NCI-H2029 treated with DMSO at 0.1 percent for 48 hours (cell line): ENCODE measurements around the gene FOXI1.

Source experiments
- DNase-seq: peaks from one replicate; lab custom pipeline; 2025; lab: John Stamatoyannopoulos, UW

Gene FOXI1

DNA sequence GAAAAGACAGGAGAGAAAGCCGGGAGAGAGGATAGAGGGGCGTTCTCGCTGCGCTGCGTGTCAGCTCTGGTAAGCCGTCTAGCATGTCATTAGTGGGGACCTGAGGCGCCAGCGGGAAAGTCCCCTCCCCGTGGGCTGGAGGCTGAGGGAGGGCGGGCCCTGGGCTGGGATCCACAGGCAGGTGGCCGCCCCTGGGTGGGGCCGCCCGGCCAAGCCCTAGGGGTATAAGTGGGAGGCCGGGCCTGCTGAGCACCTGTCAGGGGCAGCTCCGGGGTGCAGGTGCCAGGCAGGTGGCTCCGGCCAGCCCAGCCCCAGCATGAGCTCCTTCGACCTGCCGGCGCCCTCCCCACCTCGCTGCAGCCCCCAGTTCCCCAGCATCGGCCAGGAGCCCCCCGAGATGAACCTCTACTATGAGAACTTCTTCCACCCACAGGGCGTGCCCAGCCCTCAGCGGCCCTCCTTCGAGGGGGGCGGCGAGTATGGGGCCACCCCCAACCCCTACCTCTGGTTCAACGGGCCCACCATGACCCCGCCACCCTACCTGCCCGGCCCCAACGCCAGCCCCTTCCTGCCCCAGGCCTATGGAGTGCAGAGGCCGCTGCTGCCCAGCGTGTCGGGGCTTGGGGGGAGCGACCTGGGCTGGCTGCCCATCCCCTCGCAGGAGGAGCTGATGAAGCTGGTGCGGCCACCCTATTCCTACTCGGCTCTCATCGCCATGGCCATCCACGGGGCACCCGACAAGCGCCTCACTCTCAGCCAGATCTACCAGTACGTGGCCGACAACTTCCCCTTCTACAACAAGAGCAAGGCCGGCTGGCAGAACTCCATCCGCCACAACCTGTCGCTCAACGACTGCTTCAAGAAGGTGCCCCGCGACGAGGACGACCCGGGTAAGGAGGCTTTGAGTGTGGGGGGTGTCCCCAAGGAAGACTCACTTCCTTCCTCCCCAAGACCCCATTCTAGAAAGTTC is at the start of gene FOXI1:
TSS of gene FOXI1 (plus strand) at position 256 of the 970 bp plus-strand sequence. CDS start at position 317, 61 bp downstream.
- DNase-seq, result no peak

DNA sequence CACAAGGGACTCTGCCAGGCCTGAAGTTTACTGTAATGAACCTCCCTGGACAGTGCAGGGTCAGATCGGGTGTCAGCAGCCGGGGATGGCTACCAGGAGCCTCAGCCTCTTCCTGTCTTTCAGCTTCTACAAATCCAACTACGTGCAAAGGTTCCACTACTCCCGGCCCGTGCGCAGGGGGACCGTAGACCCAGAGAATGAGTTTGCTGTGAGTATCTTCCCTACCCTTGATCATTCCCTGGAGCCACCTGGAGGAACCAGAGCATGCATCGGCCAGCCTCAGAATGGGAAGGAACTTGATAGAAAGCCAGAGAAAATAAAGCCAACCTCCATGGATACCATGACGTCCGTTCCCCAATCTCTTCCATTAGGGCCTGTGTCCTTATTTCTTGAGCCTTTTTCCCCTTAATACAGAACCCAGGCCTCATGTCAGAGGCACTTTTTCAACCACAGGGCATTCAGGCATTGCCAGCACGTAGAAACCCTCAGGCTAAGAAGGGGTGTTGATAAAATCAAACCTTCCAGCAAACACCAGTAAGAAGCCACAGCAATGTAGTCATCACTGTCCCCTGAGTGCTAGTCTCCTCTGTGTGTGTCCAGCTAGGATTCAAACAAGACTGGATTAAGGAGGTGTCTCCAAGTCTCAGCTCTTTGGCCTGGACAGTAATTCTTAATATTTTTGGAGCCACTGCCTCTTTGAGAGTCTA is 49.0 kb upstream of the FOXI1 start:
- no peak for DNase-seq

GRCh38 chr5:170057311-170057710 is 48.4 kb upstream of the FOXI1 start:
- no peak for DNase-seq

DNA sequence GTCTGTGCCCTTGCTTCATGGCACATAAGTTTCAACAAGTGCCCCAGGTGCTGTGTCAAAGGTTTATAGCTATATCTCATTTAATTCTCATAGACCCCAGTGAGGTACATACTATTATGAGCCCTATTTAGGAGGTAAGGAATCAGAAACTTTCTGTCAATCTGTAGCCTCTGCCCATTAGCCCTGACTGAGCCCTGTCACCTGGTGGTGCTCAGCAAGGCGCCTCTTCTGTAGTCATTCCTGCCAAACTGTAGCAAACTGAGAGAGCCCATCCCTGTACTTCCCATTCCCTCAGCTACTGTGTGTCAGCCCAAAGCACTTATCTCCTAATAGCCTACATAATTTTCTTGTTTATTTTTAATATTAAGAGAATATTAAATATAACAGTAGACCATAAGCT is 46.5 kb upstream of the FOXI1 start:
- no peak for DNase-seq

- no peak for DNase-seq
These were observed 38.5 kb upstream of the FOXI1 start for GRCh38 chr5:170067152-170067551.

GRCh38 chr5:170067574-170068170 is 38.0 kb upstream of the FOXI1 start:
- DNase-seq, result no peak

GRCh38 chr5:170069512-170069911 is 36.2 kb upstream of the FOXI1 start:
- DNase-seq, result no peak

GRCh38 chr5:170070556-170071412 is 34.9 kb upstream of the FOXI1 start:
- DNase-seq, result no peak

DNA sequence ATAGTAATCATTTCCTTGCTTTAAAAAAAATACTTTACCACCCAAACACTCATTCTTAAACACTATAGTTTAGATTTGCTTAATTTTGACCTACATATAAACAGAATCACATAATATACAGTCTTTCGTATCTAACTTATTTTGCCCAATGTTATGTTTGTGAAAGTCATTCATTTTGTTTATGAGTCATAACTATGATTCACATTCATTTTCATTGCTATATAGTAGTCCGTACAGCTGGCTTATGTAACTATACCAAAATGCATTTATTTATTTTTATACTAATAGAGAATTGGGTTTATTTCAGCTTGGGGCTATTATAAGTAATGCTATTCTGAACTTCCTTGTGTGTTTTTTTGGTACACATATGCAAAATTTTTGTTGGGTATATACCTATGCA is 33.9 kb upstream of the FOXI1 start:
- no peak for DNase-seq

DNA sequence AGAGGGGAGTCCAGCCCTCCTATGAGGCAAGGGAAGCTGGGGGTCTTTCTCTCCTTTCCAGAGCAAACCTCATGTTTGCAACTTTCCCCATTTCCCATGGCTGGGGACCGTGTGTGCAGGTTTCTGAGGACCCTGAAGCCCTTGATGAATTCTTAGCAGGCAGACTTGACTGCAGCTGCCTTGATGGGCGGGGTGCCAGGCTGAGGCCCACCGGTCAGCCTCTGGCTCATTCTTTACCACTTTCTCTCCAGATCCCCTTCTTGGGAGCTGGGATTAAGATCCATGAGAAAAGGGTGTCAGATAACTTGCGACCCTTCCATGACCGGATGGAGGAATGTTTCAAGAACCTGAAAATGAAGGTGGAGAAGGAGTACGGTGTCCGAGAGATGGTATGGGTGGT is 30.0 kb upstream of the FOXI1 start:
- no peak for DNase-seq

DNA sequence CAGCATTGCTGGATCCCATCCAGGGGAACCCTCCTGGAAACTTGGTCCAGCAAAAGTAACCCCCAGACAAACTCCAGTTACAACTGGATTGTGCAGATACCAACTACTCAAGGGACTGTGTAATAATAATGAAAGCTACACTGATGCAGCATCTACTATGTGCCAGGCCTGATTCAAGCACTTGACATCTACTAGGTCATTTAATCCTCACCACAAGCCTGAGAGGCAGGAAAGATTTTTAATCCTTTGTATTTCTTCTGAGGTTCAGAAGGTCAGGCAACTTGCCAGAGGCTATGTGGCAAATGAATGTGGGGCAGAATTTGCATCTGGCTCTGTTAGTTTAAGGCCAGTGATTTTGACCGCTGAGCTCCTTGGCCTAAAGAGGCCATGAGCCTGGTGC is 29.5 kb upstream of the FOXI1 start:
- no peak for DNase-seq

- DNase-seq, result no peak
These were observed 29.0 kb upstream of the FOXI1 start for GRCh38 chr5:170076739-170077138.

- DNase-seq, result no peak
These were observed 28.2 kb upstream of the FOXI1 start for GRCh38 chr5:170077526-170077925.

- no peak for DNase-seq
These were observed 27.2 kb upstream of the FOXI1 start for GRCh38 chr5:170078458-170078857.

GRCh38 chr5:170078931-170079330 is 26.8 kb upstream of the FOXI1 start:
- DNase-seq, result no peak

- no peak for DNase-seq
These were observed 25.5 kb upstream of the FOXI1 start for GRCh38 chr5:170080217-170080616.

GRCh38 chr5:170080786-170081445 is 24.8 kb upstream of the FOXI1 start:
- no peak for DNase-seq

DNA sequence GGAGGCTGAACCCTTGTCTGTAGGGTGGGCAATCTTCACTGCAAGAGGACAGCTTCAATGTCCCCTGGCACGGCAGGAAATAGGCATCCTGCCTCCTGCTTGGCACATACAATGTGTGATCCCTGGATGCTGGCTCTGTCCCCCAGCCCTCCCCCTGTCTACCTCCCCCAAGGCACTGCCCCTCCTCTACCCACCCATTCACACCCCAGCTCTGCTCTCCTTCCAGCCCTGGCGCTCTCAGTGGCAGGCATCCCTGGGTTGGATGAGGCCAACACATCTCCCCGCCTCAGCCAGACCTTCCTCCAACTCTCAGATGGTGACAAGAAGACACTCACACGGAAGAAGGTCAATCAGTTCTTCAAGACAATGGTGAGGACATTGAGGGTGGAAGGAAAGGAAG is 24.1 kb upstream of the FOXI1 start:
- DNase-seq, result no peak

- DNase-seq, result no peak
These were observed 23.0 kb upstream of the FOXI1 start for GRCh38 chr5:170082701-170083100.

- DNase-seq, result no peak
These were observed 18.4 kb upstream of the FOXI1 start for GRCh38 chr5:170087168-170087817.
